GM21717 (cell line): Measurements from ENCODE around the gene HLF.

Source experiments
- ATAC-seq: cut with Tn5 transposase; IDR thresholded peaks from one replicate; pipeline ENCODE4 v1.9.1; 2021; ENCODE audit warnings: mild to moderate bottlenecking, moderate library complexity; ENCODE audit not compliant: unreplicated experiment

The HLF gene

DNA sequence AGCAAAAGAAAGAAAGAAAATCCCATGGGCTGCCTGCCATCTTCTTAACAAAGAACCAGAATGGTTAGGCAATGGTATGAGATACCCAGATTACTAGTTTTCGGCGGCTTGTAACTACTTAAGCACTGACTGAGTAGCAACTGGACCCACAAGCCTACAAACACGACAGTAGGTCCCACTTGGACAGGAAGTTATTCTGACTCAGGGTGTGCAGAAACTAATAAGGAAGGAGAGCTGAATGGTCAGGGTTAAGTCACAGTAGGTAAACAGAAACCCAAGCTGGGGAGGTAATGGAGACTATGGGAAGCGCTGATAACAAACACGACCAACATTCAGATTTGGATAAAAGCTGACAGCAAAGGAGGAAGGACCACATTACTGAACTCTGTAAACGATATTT lies 10.4 kb upstream of the HLF start:
- no peak for ATAC-seq

GRCh38 chr17:55258578-55259135 lies 6.1 kb upstream of the HLF start:
- ATAC-seq = no peak

DNA sequence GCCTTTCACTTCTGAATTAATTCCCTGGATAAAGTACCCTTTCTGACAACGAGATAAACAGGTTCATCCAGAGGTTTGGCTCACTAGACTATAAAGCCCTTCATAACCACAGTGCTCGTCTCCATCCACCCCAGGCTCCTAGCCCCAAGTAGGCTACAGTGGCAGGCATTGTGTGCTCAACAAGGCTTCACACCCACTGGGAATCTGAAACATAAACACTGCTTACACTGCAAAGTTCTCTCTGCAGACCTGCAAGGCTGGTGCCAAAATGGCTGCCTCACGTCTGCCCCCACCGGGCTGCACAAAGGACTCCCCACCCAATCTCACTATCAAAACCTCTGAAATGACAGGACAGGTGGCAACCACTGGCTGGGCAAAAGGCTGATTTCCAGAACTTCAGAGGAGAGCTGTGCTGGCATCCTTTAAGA lies 5.1 kb upstream of the HLF start:
- no peak for ATAC-seq

- no peak for ATAC-seq
Measured at GRCh38 chr17:55261311-55261710, 3.4 kb upstream of the HLF start.

DNA sequence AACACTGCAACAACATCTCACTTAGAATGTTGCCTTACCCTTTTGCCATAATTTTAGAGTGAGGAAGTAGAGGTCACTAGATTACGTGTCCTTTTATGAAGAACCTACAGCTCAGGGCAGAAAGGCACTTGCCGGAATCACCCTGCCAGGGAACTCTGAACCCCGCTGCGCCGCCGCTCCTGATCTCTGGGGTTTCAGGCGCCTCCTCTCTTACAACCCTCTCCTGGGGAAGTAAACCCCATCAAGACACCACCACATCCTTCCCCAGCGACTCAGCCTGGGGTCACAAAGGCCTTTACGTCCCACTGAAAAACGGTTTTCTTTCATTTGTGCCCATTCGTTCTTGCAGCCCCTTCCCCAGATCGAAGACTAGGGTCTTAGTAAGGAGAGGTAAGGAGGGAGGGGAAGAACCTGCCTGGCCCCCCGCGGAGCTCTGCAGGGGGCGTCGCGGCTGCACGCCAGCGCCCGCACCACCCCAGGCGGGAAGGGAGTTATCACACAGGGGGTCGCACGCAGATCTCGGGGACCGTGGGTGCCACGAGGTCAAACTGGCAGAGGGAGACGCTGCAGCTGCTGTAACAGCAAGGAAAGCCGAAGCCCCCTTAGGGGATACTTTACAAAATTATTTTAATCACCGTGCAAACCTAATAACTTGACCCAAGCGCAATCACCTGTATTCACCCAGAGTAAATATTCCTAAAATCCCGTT lies 1.0 kb upstream of the HLF start:
- no peak for ATAC-seq

- ATAC-seq = no peak
Measured at GRCh38 chr17:55264278-55264644, 499 bp upstream of the HLF start.

DNA sequence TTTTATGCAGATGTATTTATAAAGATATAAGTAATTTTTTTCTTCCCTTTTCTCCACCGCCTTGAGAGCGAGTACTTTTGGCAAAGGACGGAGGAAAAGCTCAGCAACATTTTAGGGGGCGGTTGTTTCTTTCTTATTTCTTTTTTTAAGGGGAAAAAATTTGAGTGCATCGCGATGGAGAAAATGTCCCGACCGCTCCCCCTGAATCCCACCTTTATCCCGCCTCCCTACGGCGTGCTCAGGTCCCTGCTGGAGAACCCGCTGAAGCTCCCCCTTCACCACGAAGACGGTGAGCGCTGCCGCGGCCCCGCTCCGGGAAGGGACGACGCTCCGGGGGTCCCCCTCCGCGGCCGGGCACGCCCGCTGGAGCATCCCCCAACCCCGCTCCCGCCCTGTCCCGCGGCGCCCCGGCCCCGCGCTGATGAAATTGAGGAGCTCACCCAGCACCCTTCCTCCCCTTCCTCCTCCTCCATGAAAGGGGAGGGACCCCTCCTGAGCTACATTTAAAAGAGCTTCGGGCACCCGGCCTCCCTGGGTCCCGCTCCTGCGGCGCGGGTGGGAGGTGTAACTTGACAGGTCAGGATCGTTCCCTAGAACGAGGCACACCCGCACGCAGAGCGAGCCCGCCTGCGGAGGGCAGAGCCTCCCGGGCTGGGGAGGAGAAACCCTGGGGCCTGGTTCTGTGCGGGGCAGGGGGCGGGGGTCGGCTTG lies 706 bp downstream of the HLF start:
- no peak for ATAC-seq

DNA sequence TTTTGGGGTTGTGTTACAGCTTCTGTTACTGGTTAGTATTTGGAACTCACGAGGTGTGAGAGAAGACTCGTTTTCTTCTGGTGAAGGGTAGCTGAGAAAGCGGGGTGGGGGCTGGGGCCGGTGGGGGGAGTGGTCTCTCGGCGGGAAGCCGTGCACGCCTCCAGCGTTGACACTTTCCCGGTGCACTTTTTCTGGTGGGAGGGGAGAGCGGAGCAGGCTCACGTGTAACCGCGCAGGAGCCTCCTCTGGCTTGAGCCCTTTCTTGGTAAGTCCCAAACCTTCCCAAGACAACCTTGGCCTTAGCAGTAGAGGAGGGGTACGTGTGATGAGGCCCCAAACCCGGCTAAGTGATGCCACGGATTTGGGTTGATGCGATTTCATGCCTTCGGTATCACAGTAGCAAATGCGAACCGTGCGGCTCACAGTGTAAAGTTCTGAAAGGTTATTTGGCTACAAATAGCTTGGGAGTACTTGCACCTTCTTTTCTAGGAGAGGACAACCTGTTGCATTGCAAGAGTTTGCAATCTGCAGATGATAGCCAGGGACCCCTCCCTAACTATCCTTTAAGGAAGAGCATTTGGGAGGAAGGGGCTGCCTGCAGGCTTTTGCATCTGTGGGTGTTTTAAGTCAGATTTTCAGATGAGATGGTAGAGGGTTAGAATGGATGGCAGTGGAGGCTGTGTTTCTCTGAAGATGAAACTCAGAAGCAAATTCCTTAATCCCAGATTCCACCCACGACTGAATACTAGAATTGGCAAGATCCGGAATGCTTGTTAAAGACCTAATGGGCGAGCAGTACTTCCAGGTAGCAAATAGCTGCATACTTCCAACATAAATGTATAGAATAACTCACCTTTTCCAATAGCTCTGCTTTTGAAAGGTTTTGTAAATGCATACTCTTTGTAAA lies 1.5 kb downstream of the HLF start:
- ATAC-seq = no peak

GRCh38 chr17:55266958-55267688 lies 2.4 kb downstream of the HLF start:
- no peak for ATAC-seq

- no peak for ATAC-seq
Measured at GRCh38 chr17:55267777-55268648, 3.3 kb downstream of the HLF start.

DNA sequence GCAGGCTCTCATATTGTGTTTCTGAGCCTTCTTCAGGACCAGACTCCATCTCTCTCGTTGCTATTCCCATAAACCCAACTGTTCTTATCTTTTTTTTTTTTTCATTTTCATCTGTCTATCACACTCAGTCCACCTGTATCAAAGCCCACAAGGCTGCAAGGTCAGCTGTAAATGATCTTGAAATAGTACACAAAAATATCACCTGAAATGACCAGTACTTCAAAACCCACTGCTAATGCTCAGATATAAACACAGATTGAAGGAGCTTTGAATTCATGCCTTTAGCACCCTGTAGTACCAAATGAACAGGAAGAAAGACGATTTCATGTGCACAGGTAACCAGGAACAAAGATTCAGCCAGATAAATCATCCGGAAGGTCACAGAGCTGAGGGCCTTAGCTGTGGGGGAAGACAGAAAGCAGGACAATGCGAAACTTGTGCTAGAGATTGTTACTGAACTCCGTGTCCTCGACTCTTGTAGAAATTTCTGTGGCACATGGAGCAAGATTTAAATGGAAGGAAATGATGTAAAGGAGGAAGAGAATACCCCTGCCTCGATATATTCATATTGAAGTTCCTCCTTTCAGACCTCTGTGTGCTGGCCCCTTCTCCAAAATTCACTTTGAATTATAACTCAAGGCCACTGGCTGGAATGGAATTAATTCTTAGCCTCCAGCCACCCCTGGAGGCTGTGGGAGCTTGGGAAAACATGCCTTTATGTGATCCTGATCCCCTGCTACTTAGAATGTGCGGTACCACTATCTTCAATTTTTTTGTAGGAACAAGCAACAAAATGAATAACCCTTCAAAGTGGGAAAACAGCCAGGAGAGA lies 4.1 kb downstream of the HLF start:
- no peak for ATAC-seq

- ATAC-seq = no peak
Measured at GRCh38 chr17:55269894-55270293, 5.1 kb downstream of the HLF start.

DNA sequence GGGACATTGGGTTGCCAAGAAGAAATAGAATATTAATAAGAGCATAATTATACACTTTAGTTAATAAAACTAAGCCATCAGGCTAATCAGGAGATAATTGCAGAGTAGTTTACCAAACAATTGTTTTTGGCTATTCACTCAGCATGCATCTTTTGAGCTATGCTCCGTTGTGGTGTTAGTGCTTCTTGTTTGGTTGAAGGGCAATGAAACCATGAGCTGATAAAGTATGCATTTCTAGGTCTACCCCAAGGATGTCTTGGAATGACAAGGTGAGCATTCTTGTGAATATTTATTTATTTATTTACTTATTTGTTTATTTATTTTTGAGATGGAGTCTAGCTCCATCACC lies 6.4 kb downstream of the HLF start:
- no peak for ATAC-seq

DNA sequence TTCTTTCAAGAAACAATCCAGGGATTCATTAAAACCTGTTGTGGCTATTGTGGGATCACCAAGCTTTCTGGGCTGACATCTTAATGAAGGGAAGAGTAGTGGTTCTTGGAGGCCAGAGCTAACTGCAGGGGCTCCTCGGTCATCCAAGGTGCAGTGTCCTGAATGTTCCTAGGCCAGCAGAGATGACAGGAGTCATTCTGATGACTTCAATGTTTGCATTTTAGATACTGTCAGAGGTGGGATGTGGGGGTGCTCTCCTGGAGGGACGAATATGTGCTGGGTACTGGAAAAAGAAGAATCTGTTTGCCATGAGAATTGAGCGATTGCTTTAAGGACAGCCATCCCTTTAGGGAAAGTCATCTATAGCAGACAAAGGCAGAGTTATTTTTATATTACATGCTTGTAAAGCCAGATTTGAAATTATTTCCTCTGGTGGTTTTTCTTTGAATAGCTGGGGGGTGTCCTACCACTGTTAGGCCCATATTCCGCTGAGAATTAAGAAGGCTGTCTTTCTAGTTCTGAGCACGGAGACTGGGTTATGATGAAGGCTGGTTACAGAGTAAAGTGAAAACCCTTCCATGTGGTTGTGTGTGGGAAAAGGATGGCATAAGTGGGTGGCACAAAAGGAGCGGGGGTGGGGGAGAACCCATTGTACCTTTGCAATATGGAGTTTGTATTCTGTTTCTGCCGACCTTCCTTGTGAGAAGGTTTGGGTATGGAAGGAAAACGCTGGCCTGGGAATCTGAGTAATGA lies 7.4 kb downstream of the HLF start:
- ATAC-seq = no peak

- ATAC-seq = no peak
Measured at GRCh38 chr17:55272711-55273578, 8.2 kb downstream of the HLF start.

GRCh38 chr17:55273579-55274354 lies 9.0 kb downstream of the HLF start:
- ATAC-seq = no peak
